ENCODE measurements around the gene MGMT.

Gene MGMT

DNA sequence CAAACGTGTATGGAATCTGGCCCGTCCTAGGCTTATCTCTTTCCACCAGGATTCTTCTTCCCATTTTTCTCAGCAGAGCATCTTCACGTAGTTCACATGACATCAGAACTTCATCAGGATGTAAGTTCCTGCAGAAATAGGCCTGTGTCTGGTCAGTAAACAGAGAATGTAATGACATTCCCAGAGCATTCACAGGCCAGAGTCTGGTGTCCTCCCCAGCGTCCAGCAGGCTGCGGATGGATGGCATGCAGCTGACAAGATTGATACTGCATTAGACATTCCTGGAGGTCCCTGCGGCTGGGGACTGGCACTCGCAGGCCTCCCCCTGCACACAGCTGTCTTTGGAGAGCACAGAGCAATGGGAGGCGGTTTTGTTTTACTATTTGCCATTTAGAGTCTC lies 28.7 kb downstream of the MGMT start:
- no peak for DNase-seq

- DNase-seq, result no peak
These were observed 30.0 kb downstream of the MGMT start for GRCh38 chr10:129497013-129497412.

DNA sequence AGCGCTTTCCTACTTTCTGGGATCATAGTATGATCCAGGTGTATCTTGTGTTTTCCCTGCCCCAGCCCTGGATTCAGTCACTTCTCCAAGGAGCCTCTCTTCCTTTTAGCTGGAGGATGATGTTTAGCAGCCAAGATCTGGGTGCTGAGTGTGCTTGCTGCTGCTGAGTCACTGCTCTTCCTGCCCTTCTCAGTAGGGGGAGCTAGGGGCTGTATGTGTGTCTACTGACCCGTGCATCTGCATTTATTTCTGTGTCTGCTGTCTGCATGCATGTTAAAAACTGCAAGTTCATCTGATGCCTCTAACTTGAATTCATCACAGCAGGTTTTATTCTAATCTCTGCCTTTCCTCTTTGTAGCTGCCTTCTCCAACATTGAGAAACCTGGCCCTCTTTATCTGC lies 31.6 kb downstream of the MGMT start:
- DNase-seq, result no peak

DNA sequence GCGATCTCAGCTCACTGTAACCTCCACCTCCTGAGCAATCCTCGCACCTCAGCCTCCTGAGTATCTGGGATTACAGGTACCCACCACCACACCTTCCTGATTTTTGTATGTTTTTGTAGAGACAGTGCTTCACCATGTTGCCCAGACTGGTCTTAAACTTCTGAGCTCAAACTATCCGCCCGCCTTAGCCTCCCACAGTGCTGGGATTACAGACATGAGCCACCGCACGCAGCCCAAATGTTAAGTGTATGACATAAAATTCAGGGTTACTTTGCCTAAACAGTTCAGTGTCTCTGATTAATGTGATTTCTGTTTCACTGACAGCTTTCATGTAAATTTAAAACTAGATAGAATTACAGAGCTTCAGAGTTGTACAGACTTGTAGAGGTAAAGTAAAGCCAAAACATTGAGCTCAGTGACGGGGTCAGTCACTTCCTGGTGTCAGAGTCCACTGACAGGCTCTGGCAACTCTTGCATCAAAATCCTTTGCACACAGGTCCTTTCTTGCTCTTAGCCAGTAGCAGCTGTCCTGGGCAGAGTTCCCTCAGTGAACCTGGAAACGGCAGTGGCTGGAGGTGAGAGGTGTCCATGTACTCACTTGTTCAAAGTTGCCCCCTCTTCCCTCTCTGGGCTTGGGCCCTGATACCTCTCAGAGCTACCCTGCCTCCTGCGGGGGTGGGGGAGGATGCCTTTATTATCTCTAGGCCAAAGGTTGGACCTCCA lies 33.7 kb downstream of the MGMT start:
- DNase-seq, result no peak

DNA sequence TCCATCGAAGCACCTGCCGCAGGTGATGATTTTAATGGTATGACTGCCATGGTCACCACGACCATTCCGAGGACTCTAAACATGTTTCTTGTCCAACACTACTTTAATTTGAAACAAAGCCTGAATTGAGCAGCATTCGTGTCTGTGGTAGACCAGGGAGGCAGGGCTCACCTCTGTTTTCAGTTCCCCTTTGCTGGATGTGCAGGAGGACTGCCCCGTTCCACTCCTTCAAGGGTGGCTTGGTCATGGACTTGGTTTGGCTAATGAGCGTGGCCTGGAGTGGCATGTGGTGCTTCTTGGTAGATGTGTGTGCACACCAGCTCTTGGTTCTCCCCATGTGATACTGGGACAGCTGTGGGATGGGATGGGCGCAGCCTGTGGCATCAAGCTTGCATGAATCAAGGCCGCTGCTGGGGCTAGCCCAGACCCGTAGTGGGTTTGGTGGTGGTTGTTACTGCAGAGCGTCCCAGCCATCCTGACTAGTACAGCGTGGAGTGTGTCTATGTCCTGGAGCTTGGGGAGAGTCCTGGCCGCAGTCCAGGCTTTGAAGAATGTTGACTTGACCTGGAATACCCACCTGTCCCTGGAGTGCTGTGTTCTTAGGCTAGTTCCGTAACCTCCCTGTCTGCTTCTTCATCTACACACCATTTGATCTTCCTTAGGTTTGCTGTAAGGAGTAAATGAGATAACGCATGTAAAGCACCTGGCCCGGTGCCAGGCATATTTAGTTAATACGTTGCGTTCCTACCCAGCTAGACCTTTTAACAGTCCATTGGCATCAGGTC lies 34.8 kb downstream of the MGMT start:
- DNase-seq, result no peak

DNA sequence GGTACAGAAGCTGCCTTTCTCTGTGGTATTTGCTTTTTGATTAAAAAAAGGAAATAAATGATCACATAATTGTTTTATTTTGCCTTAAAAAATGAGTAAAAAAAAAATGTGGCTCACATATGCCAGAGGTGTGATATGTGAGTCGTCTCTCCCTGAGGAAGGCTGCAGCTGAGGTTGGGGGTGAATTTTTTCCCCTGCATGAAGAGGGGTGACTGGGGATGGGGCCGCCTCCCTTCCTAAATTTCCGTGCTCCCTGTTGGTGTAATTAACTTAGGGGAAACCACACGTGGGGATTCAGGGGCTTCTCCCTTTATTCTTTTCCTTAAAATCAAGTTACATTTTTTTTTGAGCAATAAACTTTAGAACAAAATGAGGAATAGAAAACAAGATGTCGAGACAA lies 35.4 kb downstream of the MGMT start:
- DNase-seq, result no peak

DNA sequence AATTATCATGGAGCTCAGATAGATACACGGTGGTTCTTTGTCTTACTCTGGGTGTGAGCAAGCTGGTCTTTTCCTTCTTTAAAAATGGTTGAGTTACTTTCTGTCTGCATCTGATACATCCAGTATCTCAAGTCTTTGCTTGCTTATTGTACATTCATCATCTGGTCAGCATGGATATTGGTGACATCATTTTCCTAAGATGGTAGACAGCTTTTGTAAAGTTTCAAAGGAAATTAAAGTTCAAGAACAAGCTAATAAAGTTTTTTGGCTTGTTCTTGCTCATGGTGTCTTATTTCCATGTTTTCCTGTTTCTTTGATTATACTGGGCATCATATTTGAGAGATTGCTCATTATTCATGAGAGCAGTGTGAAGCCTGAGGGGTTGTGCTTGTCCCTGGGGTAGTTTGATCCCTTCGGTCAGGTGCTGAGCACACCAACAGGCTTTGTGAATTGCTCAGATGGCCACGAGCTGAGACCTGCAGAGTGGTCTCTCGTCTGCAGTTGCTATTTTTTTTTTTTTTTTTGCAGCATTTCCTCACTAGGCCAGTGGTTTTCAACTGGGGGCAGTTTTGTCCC lies 38.5 kb downstream of the MGMT start:
- DNase-seq, result no peak

DNA sequence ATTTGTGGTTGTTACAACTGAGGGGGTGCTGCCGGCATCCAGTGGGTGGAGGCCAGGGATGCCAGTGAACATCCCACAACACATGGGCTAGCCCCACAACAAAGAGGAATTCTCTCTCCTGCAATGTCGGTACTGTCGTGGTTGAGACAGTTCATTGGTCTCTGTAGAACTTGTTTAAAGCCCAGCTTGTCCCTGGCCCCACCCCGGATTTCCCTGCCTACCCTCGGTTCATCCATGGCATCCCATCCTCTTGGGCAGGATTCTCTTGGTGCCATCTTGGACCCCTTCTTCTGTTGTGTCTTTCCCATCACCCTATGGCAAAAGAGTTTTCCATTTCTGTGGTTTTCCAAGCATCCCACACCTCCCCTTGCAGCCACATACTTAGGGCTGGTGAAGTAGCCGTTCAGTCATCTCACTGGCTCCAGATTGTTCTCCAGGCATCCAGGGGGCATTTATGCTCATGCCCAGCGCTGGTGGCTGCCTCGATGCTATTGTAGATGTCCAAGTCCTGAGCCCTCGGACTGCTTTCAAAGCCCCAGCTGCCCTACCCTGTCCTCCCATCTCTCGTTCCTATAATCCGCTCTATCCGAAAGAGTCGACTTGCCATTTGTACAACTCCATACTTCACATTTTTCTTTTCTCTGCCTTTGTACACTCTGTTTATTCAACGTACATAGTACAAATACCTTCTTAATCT lies 39.2 kb downstream of the MGMT start:
- no peak for DNase-seq

GRCh38 chr10:129507216-129507889 lies 40.3 kb downstream of the MGMT start:
- no peak for DNase-seq

GRCh38 chr10:129509155-129509554 lies 42.1 kb downstream of the MGMT start:
- DNase-seq, result no peak

GRCh38 chr10:129509835-129510234 lies 42.8 kb downstream of the MGMT start:
- no peak for DNase-seq

- DNase-seq, result no peak
These were observed 44.0 kb downstream of the MGMT start for GRCh38 chr10:129511086-129511485.

- no peak for DNase-seq
These were observed 44.7 kb downstream of the MGMT start for GRCh38 chr10:129511758-129512157.

DNA sequence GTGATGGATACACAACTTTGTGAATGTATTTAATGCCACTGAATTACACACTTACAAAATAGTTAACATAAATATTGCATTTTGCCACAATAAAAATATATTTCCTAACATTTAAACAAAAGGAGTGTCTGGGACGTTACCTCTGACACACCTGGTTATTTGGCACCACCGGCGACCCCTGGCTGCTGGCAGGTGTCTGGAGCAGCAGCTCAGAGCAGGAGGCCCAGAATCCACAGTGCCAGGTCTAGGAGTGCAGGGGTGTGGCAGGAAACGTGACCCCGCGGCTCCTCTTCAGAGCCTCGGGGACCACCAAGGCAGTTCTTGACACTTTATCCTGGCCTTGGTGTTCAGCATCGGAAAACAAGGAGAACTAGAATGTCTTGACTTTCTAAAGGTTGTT lies 46.3 kb downstream of the MGMT start:
- no peak for DNase-seq

DNA sequence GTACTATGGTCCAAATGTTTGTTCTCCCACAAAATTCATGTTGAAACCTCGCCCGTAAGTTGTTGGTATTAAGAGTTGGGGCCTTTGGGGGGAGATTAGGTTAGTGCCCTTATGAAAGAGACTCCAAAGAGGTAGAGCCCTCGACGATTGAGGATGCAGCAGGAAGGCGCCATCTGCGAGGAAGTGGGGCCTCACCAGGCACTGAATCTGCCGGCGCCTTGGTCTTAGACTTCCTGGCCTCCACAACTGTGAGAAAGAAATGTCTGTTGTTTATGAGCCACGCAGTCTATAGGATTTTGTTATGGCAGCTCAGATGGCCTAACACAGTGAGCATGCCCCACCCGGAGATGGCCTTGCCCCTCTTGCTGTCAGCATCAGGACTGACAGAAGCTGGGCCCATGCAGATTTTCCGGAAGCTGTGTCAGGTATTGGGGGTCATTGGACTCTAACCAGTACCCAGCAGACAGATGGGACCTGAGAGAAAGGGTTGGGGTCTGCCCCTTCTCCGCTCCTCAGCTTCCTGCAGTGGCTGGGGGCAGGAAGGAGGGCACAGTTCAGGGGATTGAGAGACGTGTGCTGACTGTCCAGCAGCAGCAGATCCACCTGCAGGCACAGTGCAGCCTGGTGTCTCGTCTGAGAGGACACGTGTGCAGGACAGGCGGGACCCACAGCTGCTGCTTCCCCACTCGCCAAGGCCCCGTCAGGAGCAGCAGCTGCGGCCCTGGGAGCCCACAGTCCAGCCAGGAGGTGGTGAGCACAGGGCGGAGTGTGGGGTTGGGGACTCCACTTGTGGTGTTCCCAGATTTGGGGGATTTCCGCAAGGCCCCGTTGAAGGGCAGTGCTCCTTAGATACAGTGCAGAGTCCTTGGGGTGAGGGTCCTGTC lies 47.8 kb downstream of the MGMT start:
- no peak for DNase-seq

DNA sequence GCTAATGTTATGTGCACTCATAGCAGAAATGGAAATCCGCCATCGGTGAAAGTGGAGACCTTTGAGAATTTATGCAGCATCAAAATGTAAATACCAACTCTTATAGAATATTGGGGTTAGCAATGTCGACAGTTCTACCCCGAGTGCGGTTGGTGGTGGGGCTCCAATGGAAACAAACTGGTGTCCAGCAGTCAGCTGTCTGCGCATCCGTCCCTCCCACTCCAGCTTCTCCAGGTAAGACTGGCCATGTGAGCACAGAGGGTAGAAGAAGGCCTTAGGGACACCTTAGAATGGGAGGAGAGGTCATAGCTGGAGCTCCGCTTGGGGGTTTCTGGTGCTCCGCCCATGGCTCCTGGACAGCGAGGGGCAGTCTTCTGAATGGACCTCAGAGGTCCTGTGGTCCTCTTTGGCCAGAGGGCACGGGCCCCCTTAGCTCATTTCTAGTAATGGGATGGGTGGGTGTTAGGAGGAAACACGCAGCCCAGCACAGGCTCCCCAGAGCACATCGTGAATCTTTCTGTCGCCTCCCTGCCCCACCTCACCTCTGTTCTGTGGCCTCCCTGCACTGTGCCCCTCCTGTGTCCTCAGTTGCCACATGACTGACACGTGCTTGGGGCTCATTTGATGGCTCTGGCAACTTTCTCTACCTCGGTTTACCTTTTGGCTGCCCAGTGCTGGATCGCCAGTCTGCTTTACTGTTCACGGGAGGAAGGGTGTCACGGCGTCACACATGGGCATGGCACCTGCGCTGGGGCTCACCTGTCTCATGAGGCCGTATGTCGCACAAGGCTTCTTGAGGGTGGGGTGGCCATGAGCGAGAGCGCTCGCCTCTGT lies 50.0 kb downstream of the MGMT start:
- DNase-seq, result no peak

GRCh38 chr10:129517680-129518057 lies 50.6 kb downstream of the MGMT start:
- DNase-seq, result no peak

DNA sequence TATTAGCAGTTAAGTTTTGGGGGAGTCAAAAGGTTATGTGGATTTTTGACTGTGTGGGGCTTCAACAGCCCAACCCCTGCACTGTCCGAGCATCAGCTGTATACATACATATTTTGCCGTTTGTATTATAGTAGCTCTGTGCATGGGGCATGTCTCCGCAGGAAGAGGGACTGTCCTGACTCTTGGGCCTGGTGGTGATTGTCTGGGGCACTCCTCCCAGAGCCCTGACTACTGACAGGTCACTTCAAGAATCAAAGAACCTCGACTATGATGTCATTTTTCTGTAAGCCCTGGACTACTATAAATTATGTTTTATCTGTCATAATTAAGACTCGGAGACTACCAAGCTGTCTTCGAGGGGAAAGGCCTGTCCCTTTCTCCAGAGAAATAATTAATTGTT lies 51.8 kb downstream of the MGMT start:
- no peak for DNase-seq

DNA sequence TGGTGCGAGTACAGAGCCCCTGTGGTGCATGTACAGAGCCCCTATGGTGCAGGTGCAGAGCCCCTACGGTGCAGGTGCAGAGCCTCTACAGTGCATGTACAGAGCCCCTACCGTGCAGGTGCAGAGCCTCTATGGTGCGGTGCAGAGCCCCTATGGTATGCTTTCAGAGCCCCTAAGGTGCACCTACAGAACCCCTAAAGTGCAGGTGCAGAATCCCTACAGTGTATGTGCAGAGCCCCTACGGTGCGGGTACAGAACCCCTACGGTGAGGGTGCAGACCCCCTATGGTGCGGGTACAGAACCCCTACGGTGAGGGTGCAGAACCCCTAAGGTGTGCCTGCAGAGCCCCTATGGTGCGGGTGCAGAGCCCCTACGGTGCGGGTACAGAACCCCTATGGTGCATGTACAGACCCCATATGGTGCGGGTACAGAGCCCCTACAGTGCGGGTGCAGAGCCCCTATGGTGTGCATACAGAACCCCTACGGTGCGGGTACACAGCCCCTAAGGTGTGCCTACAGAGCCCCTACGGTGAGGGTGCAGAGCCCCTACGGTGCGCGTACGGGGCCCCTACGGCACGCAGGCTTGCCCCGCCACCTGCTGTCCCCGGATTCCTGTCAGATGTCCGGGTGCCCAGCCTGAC lies 53.5 kb downstream of the MGMT start:
- no peak for DNase-seq

Data from inflammatory macrophage (primary cell).